Left cardiac atrium (tissue), 4 donors: ENCODE measurements around the gene ATG12. TPM values are rescaled to one million over a fixed set of nuclear protein-coding genes. Genes with fewer than 3 reads are reported as not detected.
"Not testable (repeated sequence)": the region's sequence is repeated elsewhere in the genome, so short reads cannot be mapped to it uniquely, and the experiment has no call there.

Experiments used
- ATAC-seq, 2 donors: fragments of 200-7000 bp; cut with Tn5 transposase; one replicate each; pipeline ENCODE4 v1.9.1; 2020; ENCODE audit warnings: mild to moderate bottlenecking in 2 of 2, moderate library complexity in 2 of 2
- DNase-seq: peaks from one replicate; pipeline ENCODE4 v3.0.0-alpha.2; 2020
- intact Hi-C, 2 donors: fragments of 100-400 bp; cut with DNase I; formaldehyde crosslinking; loops; one replicate each; pipeline versions ENCODE4 v1.14.1 to v1.15.1; 2022 to 2023
- total RNA-seq, 2 donors: library from RNA; stranded (reverse); fragmentation: NEBNext Ultra II Directional; extraction: Animal tissue kit (Norgen Biotek cat#: 25700); gene quantifications; one replicate each; pipeline ENCODE4 v1.2.1, GENCODE V29; 2021
- donor health status: DM: no; HTN: yes; CAD: no.
- donor health status: DM: no; HTN: yes; CAD: no; lungs with severe emphysema.
- donor health status: DM: yes; HTN: yes; CAD: no.
- donor health status: Dilated cardiomyopathy.

Gene ATG12
- total RNA-seq, 2 donors from 2014 or later: 26.4 to 31.8 TPM

DNA sequence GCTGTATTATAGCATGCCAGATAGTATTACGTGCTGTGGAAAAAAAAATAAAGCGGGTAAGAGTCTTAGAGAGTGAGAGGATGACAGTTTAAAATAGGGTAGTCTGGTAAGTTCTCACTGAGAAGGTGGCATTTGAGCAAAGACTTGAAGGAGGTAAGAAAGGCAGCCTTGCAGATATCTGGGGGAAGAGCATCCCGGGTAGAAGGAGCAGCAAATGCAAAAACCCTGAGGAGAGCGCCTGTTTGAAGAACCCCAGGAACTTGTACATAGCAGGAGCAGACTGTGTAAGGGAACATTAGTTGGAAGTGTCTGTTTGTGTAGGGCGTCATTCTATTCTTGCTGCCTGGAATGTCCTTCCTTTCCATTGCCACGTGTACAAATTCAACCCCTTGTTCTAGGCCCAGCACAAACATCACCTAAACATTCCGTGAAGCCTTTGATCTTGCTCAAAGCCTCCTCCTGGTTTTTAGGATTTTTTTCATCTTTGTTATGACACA is 3.0 kb upstream of the ATG12 start:
- DNase-seq (no peak), ATAC-seq (no peak)
- intact Hi-C loops: no loop called here

DNA sequence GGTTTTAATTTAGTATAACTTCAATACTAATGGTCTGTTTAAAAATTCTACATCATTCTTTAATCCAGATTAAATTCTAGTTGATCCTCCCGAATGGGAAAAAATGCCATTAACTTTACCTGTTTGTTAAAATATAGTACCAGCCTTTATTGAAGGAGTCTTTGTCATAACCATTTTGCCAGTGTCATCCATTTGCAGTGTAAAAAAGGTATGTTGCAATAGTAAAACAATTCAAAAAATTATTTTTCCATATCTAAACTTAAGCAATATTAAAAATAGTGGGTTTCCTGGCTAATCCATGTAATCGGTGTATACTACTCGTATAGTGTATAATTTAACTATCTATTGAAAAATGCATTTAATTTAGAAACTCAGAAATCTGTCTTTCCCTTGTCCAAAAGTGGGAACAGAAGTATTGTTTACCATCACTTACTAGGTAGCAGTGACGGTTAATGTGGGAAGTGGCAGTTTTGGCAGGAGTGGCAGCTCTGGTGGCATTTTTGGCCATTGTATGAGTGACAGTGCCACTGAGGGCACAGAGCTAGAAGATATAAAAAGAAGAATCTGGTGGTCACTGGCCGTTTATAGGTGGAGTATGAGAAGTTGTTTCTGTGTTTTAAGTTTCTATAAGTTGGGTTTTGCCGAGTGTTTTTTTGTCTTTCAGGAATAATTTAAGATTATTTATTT is 2.2 kb upstream of the ATG12 start:
- no peak for DNase-seq
- intact Hi-C loops: no loop called here
- ATAC-seq: no peak

GRCh38 chr5:115842952-115843351 is 1.6 kb upstream of the ATG12 start:
- ATAC-seq: no peak
- no peak for DNase-seq
- intact Hi-C loops: no loop called here

- intact Hi-C loops: no loop called here
- no peak for DNase-seq
Measured at GRCh38 chr5:115842089-115842935, 947 bp upstream of the ATG12 start.

GRCh38 chr5:115840873-115841272 is 492 bp downstream of the ATG12 start:
- DNase-seq (no peak), ATAC-seq (no peak)
- intact Hi-C loops: no loop called here

More at GRCh38 chr5:115842089-115842935, 947 bp upstream of the ATG12 start:
- ATAC-seq: peak; percentile 77 to 80

DNA sequence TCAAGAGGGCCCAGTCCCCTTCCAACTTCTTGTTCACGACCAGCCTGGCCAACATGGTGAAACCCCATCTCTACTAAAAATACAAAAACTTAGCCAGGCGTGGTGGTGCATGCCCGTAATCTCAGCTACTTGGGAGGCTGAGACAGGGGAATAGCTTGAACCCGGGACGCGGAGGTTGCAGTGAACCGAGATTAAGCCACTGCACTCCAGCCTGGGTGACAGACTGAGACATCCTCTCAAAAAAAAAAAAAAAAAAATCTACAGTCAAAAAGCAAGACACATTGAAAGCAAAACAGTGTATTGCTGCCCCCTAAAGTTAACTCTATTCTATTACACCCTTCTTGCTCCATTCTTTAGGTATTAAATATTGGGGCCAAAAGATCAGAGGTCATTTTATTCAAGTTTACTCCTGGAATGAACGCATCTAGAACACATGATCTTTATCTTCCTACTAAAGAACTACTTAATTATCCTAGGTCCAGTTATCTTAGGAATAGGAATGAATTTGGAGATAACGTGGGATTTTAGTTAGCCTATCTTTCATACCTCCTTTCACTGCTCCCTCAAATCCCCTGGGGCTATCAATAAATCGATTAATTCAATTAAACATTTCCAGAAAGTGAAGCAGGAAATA is 2.4 kb downstream of the ATG12 start:
- no peak for ATAC-seq
- intact Hi-C loops: loop anchor here in 1 of 2 donors (5.0 kb wide), 1 partner anchor 207 kb away; no protein-coding TSS in a partner anchor

DNA sequence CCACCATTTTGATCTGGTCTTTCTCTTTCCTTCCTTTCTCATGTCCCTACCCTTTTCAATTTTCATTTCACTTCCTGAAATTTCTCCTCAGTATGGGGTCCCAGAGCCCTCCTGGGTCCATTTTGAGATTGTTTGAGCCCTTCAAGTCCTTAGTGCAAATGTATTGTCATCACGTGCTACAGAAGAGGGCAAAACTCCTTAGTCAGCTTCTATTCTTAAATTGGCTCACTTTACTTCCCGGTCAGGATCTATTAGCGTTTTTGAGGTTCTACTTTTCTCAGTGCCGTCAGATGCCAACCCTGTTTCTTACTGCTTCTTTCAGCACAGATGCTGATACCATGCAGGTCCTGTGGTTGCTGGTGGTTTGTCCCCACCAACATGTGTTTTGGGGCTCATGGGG is 5.9 kb downstream of the ATG12 start:
- intact Hi-C loops: loop anchor here in 1 of 2 donors (5.0 kb wide), 1 partner anchor 203 kb away; no protein-coding TSS in a partner anchor
- DNase-seq (no peak), ATAC-seq (no peak)

More for the DNA sequence above, 2.4 kb downstream of the ATG12 start:
- no peak for DNase-seq

DNA sequence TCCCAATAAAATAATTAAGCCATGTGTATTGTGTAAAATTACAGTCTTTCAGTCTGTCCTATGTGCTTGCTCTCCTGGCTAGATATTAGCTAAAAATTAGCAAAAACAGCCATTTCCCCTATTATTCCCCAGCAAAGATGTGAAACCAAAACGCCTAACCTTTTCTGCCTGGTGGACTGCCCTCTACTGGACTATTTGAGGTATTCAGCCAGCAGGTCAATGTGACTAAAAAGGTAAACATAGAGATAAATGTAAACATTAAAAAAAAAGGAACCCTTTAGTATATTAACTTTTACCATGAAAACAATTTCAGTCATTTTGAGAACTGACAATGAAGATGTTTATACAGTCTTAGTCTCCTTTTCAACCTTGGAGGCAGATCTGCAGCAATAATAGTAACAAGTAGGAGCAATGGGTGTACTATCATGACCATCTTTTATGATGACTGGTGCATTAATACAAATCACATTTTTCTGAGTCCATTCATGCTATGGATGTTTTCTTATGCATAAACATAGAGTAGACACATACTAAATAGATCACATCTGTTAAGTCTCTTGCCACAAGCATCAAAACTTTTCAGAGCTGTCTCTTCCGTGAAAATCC is 10.1 kb downstream of the ATG12 start:
- no peak for DNase-seq
- ATAC-seq: peak in 1 of 2 donors; percentile 50
- intact Hi-C loops: no loop called here

DNA sequence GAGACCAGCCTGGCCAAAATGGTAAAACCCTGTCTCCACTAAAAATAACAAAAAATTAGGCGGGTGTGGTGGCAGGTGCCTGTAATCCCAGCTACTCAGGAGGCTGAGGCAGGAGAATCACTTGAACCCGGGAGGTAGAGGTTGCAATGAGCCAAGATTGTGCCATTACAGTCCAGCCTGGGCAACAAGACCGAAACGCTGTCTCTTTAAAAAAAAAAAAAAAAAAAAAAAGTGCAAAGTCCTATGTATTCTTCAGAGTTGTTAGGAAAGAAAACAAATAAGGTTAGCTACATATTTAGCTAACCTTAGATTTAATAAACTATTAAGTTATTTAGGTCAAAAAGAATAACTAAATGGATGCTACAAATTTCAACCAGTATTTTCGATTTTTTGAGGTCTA is 11.5 kb downstream of the ATG12 start:
- intact Hi-C loops: no loop called here
- DNase-seq (no peak), ATAC-seq (no peak)

DNA sequence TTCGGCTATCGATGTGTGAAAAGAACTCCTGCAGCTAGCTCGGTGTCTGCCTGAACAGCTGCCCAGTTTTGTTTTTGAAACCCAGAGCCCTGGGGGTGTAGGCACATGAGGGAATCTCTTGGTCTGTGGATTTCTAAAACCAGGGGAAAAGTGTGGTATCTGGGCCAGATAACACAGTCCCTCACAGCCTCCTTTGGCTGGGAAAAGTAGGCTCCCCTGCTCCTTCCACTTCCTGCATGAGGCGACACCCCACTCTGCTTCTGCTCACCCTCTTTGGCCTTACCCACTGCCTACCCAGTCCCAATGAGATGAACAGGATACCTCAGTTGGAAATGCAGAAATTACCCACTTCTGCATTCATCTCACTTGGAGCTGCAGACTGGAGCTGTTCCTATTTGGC is 15.4 kb downstream of the ATG12 start:
- DNase-seq: no peak
- intact Hi-C loops: no loop called here
- no peak for ATAC-seq

- intact Hi-C loops, ATAC-seq, DNase-seq: not testable (repeated sequence)
Measured at GRCh38 chr5:115824983-115825382, 16.4 kb downstream of the ATG12 start.

DNA sequence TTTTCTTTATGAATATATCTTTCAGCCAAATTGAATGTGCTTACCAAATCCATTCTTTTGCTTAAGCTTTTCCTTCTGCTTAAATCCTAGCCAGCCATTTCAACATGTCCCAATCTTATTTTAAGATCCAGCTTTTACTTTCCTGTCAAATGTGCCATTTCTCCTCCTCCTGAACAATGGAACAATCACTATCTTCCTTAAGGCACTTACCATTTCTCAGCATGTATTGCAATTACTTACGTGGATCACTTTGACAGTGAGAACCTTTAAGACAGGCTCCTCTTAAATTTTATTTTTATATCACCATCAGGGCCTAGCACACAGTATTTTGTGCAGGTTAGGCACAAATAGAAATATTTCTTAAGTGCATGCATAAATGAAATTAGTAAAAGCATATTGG is 20.5 kb downstream of the ATG12 start:
- no peak for ATAC-seq
- no peak for DNase-seq
- intact Hi-C loops: no loop called here

DNA sequence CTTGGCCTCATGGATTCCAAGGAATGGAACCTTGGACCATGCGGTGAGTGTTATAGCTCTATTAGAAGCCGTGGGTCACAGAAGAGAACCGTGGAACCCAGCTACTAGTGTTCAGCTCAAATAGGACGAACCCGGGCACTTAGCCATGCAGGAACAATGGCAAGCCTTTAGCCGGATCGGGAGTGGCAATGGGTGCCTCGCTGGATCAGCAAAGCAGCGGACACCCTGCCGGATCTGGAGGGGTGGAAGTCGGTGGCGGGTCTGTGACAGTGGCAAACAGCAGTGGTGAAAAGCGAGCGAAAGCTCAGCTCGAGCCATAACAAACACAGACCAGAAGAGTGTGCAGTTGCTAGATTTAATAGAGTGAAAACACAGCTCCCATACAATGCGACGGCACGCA is 22.5 kb downstream of the ATG12 start:
- no peak for DNase-seq
- intact Hi-C loops: loop anchor here in 1 of 2 donors (10.0 kb wide), 1 partner anchor 154 kb away; no protein-coding TSS in a partner anchor

GRCh38 chr5:115817386-115817785 is 24.0 kb downstream of the ATG12 start:
- intact Hi-C loops: loop anchor here in 1 of 2 donors (10.0 kb wide), 1 partner anchor 153 kb away; no protein-coding TSS in a partner anchor
- no peak for ATAC-seq

More for the DNA sequence above, 22.5 kb downstream of the ATG12 start:
- ATAC-seq: no peak

DNA sequence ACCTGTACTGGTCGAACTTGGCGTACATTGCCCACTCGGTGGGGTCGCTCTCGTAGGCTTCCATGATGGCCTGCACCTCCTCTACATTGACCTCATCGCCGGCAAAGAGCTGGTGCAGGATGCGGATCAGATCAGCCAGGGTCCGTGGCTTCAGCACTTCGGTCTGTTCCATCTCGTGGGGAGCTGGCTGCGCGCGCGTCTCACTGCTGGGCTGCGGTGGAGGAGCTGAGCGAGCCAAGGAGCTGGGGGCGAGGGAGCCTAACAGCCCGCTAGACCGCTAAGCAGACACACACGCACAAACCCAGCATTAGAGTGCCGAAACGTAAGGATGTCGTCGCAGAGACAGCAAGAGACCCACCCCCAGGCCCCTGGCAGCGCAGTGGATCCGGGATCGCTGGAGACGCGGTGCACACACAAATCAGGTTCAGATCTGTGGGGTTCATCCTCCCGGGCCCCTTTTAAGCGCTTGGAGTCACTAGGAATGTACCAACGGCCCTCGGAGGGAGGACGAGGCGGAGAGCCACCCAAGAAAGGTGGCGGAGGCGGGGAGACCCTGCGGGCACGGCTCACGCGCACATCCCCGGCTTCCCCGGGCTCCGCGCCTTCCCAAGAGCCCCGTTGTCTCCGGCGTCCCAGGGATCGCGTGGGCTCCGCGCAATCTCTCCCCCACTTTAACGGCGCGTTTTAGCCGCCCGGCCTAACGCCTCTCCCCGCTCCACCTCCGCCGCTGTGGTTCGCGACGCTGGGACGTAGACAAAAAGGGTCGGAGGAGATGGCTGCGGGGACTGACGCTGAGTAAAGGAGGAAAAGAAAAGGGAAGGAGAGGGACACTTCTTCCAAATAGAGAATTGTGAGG is 24.9 kb downstream of the ATG12 start, which contains the start of gene CDO1:
TSS of gene CDO1 (minus strand) at position 434 of the 856 bp plus-strand sequence. CDS start at position 172, 262 bp downstream.
- intact Hi-C loops: loop anchor here in 1 of 2 donors (10.0 kb wide), 1 partner anchor 152 kb away; no protein-coding TSS in a partner anchor
- DNase-seq: peak; percentile 68
- peak; percentile 86 to 88 for ATAC-seq

More at GRCh38 chr5:115817386-115817785, 24.0 kb downstream of the ATG12 start:
- DNase-seq: no peak

DNA sequence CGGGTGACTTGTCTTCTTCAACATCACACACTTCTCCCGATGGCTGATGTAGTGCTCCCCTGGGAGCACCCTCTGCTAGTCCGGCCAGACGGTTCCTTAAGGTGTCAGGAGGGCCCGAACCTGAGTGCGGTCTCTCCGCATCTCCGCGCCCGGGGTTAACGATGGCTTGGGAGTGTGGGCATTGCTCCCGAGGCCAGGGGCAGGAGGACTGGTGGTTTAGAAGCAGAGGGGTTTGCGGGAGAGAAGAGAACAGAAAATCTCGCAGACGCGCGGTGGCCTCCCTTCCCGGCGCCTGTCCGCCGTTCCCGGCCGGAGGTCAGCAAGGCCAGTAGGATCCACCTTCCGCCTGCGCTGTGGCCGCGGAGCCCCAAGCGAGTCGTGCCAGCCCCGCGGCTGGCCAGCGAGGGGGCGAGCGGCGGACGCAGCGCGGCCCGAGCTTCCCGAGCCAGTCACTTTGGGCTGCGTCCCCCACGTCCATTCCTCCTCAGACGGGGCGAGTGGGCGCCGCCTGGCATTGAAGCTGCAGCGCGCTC is 25.6 kb downstream of the ATG12 start:
- DNase-seq (peak; percentile 40), ATAC-seq (peak; percentile 46 to 63)
- intact Hi-C loops: loop anchor here in 1 of 2 donors (10.0 kb wide), 1 partner anchor 151 kb away; no protein-coding TSS in a partner anchor

DNA sequence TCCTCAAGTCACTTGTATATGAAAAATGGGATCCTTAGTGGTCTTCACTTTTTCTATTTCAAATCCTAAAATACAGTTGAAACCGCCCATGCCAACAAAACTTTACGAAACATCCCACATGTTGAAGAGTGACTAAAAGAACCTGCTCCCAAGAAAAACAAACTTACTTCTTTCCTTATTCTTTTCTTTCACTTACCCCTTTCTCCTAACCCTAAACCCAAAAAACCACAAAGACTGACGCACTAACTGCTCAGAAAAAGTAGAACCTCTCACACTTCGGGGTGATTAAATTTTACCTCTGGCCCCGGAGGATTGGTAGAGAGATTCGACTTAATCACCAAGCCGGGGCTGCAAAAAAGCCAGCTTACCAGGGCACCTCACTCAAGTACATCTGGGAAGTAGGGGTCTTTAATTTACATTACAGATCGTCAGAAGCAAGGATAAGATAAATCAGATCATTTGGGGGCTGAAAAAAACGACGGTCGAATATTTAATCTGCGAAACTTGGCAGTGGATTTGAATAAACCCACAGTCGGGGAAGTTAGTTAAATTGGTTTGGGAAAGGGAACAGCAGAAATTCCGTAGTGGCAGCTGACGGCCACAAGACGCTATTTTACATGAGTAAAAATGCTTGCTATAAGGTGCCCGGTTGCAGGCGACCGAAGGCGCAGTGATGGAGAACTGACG is 26.2 kb downstream of the ATG12 start:
- DNase-seq (no peak), ATAC-seq (no peak)
- intact Hi-C loops: loop anchor here in 1 of 2 donors (10.0 kb wide), 1 partner anchor 150 kb away; no protein-coding TSS in a partner anchor
